Gastrocnemius medialis (tissue), 4 donors: ENCODE data around the gene ALDH2.

Source experiments
- CTCF ChIP-seq, 5 experiments: fragments of 450-650 bp in 3 of 5; fragments of 200-600 bp in 2 of 5; sonication (generic) in 2 of 5; IDR thresholded peaks in 4 of 5; conservative IDR thresholded peaks in 1 of 5; 1 replicate in 4 of 5; 2 replicates in 1 of 5; pipeline ENCODE4 v1.5.1; 2016 to 2019; ENCODE audit warnings: antibody characterized with exemption in 5 of 5, mild to moderate bottlenecking in 3 of 5, moderate library complexity in 3 of 5
- POLR2A ChIP-seq, 2 donors: fragments of 450-650 bp; IDR thresholded peaks; one replicate each; pipeline ENCODE4 v1.6.1; 2017; ENCODE audit warnings: antibody characterized with exemption in 2 of 2, mild to moderate bottlenecking in 2 of 2, moderate library complexity in 2 of 2

GRCh38 chr12:111732786-111733185 is 33.9 kb upstream of the ALDH2 start:
- TF ChIP-seq CTCF (IDR thresholded peaks at IDR 0.05 in 4 of 5, conservative IDR thresholded peaks at IDR 0.05 in 1 of 5) (no peak), POLR2A (IDR thresholded peaks at IDR 0.05) (no peak)
